NCI-H2196 (cell line): ENCODE results near the gene CDHR3.
A peak's percentile ranks its signal among the peaks of the same experiment; 100 is the strongest.
"Not testable (repeated sequence)": the region's sequence is repeated elsewhere in the genome, so short reads cannot be mapped to it uniquely, and the experiment has no call there.

Experiments used
- DNase-seq: peaks from one replicate; lab custom pipeline; 2025; ENCODE audit not compliant: unreplicated experiment; lab: John Stamatoyannopoulos, UW

The CDHR3 gene

GRCh38 chr7:105963038-105963667 lies at the start of gene CDHR3:
Gene CDHR3, plus strand, starts transcription at chr7:105963264. Its CDS starts 55 bp downstream, at chr7:105963319.
- no peak for DNase-seq

- DNase-seq: no peak
Measured at GRCh38 chr7:105913947-105914346, 49.1 kb upstream of the CDHR3 start.

- no peak for DNase-seq
Measured at GRCh38 chr7:105916603-105917002, 46.5 kb upstream of the CDHR3 start.

- no peak for DNase-seq
Measured at GRCh38 chr7:105917659-105918058, 45.4 kb upstream of the CDHR3 start.

GRCh38 chr7:105920766-105921165 lies 42.3 kb upstream of the CDHR3 start:
- DNase-seq: no peak

- no peak for DNase-seq
Measured at GRCh38 chr7:105924945-105925344, 38.1 kb upstream of the CDHR3 start.

GRCh38 chr7:105926131-105926530 lies 36.9 kb upstream of the CDHR3 start:
- DNase-seq: no peak

GRCh38 chr7:105931179-105931578 lies 31.9 kb upstream of the CDHR3 start:
- DNase-seq: no peak

- no peak for DNase-seq
Measured at GRCh38 chr7:105932835-105933477, 30.1 kb upstream of the CDHR3 start.

GRCh38 chr7:105934572-105935185 lies 28.4 kb upstream of the CDHR3 start:
- peak; percentile 81 for DNase-seq

- DNase-seq: peak; percentile 83
Measured at GRCh38 chr7:105935250-105935649, 27.8 kb upstream of the CDHR3 start.

GRCh38 chr7:105937411-105937810 lies 25.7 kb upstream of the CDHR3 start:
- no peak for DNase-seq

GRCh38 chr7:105940109-105940508 lies 23.0 kb upstream of the CDHR3 start:
- DNase-seq: peak; percentile 38

GRCh38 chr7:105941596-105941995 lies 21.5 kb upstream of the CDHR3 start:
- DNase-seq: no peak

- DNase-seq: no peak
Measured at GRCh38 chr7:105943486-105943885, 19.6 kb upstream of the CDHR3 start.

GRCh38 chr7:105945848-105946247 lies 17.2 kb upstream of the CDHR3 start:
- DNase-seq: no peak

GRCh38 chr7:105951597-105951996 lies 11.5 kb upstream of the CDHR3 start:
- no peak for DNase-seq

- DNase-seq: no peak
Measured at GRCh38 chr7:105952917-105953595, 10.0 kb upstream of the CDHR3 start.

- DNase-seq: no peak
Measured at GRCh38 chr7:105954711-105955110, 8.4 kb upstream of the CDHR3 start.

GRCh38 chr7:105955651-105956466 lies 7.2 kb upstream of the CDHR3 start:
- DNase-seq: not testable (repeated sequence)

- DNase-seq: no peak
Measured at GRCh38 chr7:105958012-105958411, 5.1 kb upstream of the CDHR3 start.
